ENCODE results near the gene ABI3.

The ABI3 gene

GRCh38 chr17:49239963-49240362 lies 29.5 kb downstream of the ABI3 start:
- H3K27me3 Mint-ChIP-seq, result peaks cover 0 to 7% of the 10 kb centered on the region in 2 donors
- no peak overlapping the region for H3K27ac Mint-ChIP-seq
- no peaks in the 10 kb centered on the region for H3K9me3 Mint-ChIP-seq
- no peak for DNase-seq
- H3K4me3 Mint-ChIP-seq, result no peak overlapping the region
- peaks cover 5% of the 10 kb centered on the region for H3K36me3 Mint-ChIP-seq (ENCODE audit: insufficient read depth)
- peaks cover 0 to 3% of the 10 kb centered on the region in 2 donors for H3K4me1 Mint-ChIP-seq (ENCODE audit: low read depth in 2 of 2)
- ATAC-seq (replicated peaks), result no peak

DNA sequence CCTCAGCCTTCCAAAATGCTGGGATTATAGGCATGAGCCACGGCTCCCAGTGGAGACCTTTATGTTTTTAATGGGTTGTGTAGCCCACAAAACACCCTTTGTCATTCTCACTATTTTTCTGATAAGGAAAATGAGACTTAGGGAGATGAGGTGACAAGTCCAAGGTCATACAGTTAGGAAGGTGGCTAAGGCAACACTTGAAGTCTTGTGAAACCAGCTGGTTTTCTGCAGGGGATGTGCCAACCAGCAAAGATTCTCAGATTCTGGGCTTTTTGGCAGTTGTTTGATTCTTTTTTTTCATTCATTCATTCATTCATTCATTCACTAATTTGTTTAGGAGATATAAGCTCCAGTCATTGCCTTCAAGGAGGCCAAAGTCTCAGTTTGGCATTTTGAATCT lies 30.1 kb downstream of the ABI3 start:
- DNase-seq, result no peak
- Mint-ChIP-seq H3K9me3 (no peaks in the 10 kb centered on the region), H3K36me3 (ENCODE audit: insufficient read depth) (peaks cover 5% of the 10 kb centered on the region), H3K4me1 (ENCODE audit: low read depth in 2 of 2) (peaks cover 0 to 1% of the 10 kb centered on the region in 2 donors), H3K4me3 (no peak overlapping the region), H3K27me3 (peaks cover 0 to 4% of the 10 kb centered on the region in 2 donors), H3K27ac (no peak overlapping the region)
- ATAC-seq (replicated peaks), result no peak

DNA sequence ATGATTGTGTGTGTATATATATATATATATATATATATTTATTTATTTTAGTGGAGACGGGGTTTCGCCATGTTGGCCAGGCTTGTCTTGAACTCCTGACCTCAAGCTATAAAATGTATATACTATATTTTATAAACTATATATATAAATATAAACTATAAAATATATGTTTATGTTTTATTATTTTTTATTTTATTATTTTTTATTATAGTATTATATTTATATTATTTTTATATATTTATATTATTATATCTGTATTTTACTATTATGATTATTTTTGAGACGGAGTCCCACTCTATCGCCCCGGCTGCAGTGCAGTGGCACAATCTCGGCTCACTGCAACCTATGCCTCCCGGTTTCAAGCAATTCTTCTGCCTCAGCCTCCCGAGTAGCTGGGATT lies 30.5 kb downstream of the ABI3 start:
- H3K4me1 Mint-ChIP-seq (ENCODE audit: low read depth in 2 of 2), result no peaks in the 10 kb centered on the region
- peaks cover 5% of the 10 kb centered on the region for H3K36me3 Mint-ChIP-seq (ENCODE audit: insufficient read depth)
- no peak overlapping the region for H3K4me3 Mint-ChIP-seq
- H3K27me3 Mint-ChIP-seq, result no peaks in the 10 kb centered on the region
- H3K9me3 Mint-ChIP-seq, result no peaks in the 10 kb centered on the region
- H3K27ac Mint-ChIP-seq, result no peak overlapping the region
- DNase-seq (no peak), ATAC-seq (replicated peaks) (no peak)

GRCh38 chr17:49241692-49242397 lies 31.3 kb downstream of the ABI3 start:
- H3K36me3 Mint-ChIP-seq (ENCODE audit: insufficient read depth), result peaks cover 5% of the 10 kb centered on the region
- H3K4me3 Mint-ChIP-seq, result no peak overlapping the region
- H3K27ac Mint-ChIP-seq, result no peak overlapping the region
- no peaks in the 10 kb centered on the region for H3K9me3 Mint-ChIP-seq
- ATAC-seq (replicated peaks), result no peak
- H3K4me1 Mint-ChIP-seq (ENCODE audit: low read depth in 2 of 2), result no peaks in the 10 kb centered on the region
- H3K27me3 Mint-ChIP-seq, result peaks cover 0 to 5% of the 10 kb centered on the region in 2 donors
- no peak for DNase-seq

GRCh38 chr17:49242813-49243212 lies 32.3 kb downstream of the ABI3 start:
- no peak for ATAC-seq (replicated peaks)

GRCh38 chr17:49244839-49245238 lies 34.3 kb downstream of the ABI3 start:
- ATAC-seq (replicated peaks), result no peak
- Mint-ChIP-seq H3K27ac (no peak overlapping the region), H3K4me1 (ENCODE audit: low read depth in 2 of 2) (no peaks in the 10 kb centered on the region)

More at GRCh38 chr17:49242813-49243212, 32.3 kb downstream of the ABI3 start:
- H3K4me3 Mint-ChIP-seq, result no peak overlapping the region
- no peak for DNase-seq
- H3K27ac Mint-ChIP-seq, result no peak overlapping the region
- H3K36me3 Mint-ChIP-seq (ENCODE audit: insufficient read depth), result peaks cover 9% of the 10 kb centered on the region
- H3K27me3 Mint-ChIP-seq, result peaks cover 1 to 13% of the 10 kb centered on the region in 2 donors
- H3K9me3 Mint-ChIP-seq, result no peaks in the 10 kb centered on the region
- H3K4me1 Mint-ChIP-seq (ENCODE audit: low read depth in 2 of 2), result no peaks in the 10 kb centered on the region

GRCh38 chr17:49247944-49248343 lies 37.4 kb downstream of the ABI3 start:
- no peak overlapping the region for H3K27ac Mint-ChIP-seq
- H3K4me3 Mint-ChIP-seq, result no peak overlapping the region
- DNase-seq (no peak), ATAC-seq (replicated peaks) (no peak)
- H3K36me3 Mint-ChIP-seq (ENCODE audit: insufficient read depth), result peaks cover 9% of the 10 kb centered on the region
- H3K9me3 Mint-ChIP-seq, result no peaks in the 10 kb centered on the region
- H3K27me3 Mint-ChIP-seq, result peaks cover 13 to 28% of the 10 kb centered on the region in 2 donors
- H3K4me1 Mint-ChIP-seq (ENCODE audit: low read depth in 2 of 2), result no peaks in the 10 kb centered on the region

More at GRCh38 chr17:49244839-49245238, 34.3 kb downstream of the ABI3 start:
- Mint-ChIP-seq H3K27me3 (peaks cover 13 to 28% of the 10 kb centered on the region in 2 donors), H3K36me3 (ENCODE audit: insufficient read depth) (peaks cover 9% of the 10 kb centered on the region), H3K9me3 (no peaks in the 10 kb centered on the region), H3K4me3 (no peak overlapping the region)
- no peak for DNase-seq

- peaks cover 7% of the 10 kb centered on the region for H3K36me3 Mint-ChIP-seq (ENCODE audit: insufficient read depth)
- no peak for DNase-seq
- H3K27me3 Mint-ChIP-seq, result peaks cover 13 to 28% of the 10 kb centered on the region in 2 donors
- no peak for ATAC-seq (replicated peaks)
- no peak overlapping the region for H3K4me3 Mint-ChIP-seq
- H3K4me1 Mint-ChIP-seq (ENCODE audit: low read depth in 2 of 2), result no peaks in the 10 kb centered on the region
- no peaks in the 10 kb centered on the region for H3K9me3 Mint-ChIP-seq
- no peak overlapping the region for H3K27ac Mint-ChIP-seq
Observed at GRCh38 chr17:49249292-49249794, 38.8 kb downstream of the ABI3 start.

DNA sequence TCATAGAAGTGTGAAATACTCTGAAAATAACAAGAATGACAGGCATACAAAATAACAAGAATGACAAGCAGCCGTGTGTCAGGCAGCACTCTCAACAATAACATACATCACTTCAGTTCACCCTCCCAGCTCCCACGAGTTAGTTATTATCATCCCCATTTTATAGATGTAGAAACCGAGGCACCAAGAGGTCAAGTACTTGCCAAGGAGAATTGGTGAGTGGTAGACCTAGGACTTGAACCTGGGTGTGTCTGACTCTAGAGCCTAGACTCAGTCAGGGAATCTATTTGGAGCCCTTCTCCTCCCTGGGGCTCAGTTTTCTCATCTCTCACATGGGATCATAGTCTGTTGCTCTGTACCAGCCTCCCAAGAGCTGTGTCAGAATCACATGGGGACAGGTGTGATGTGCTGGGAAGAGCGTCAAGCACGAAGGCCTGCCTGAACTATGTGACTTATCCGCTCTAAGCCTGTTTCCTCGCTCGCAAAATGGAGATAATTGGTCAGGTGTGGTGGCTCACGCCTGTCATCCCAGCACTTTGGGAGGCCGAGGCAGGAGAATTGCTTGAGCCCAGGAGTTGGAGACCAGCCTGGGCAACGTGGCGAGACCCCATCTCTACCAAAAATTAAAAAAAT lies 39.5 kb downstream of the ABI3 start:
- Mint-ChIP-seq H3K27me3 (peaks cover 13 to 28% of the 10 kb centered on the region in 2 donors), H3K4me1 (ENCODE audit: low read depth in 2 of 2) (no peaks in the 10 kb centered on the region), H3K27ac (no peak overlapping the region), H3K9me3 (no peaks in the 10 kb centered on the region), H3K36me3 (ENCODE audit: insufficient read depth) (peaks cover 4% of the 10 kb centered on the region), H3K4me3 (no peak overlapping the region)
- no peak for ATAC-seq (replicated peaks)
- no peak for DNase-seq

- peaks cover 1% of the 10 kb centered on the region for H3K36me3 Mint-ChIP-seq (ENCODE audit: insufficient read depth)
- peaks cover 13 to 20% of the 10 kb centered on the region in 2 donors for H3K27me3 Mint-ChIP-seq
- H3K4me3 Mint-ChIP-seq, result no peak overlapping the region
- DNase-seq, result no peak
- H3K9me3 Mint-ChIP-seq, result no peaks in the 10 kb centered on the region
- no peak for ATAC-seq (replicated peaks)
- H3K4me1 Mint-ChIP-seq (ENCODE audit: low read depth in 2 of 2), result no peaks in the 10 kb centered on the region
- no peak overlapping the region for H3K27ac Mint-ChIP-seq
Observed at GRCh38 chr17:49252148-49252695, 41.7 kb downstream of the ABI3 start.

- DNase-seq (no peak), ATAC-seq (replicated peaks) (no peak)
- no peak overlapping the region for H3K4me3 Mint-ChIP-seq
- H3K36me3 Mint-ChIP-seq (ENCODE audit: insufficient read depth), result no peaks in the 10 kb centered on the region
- H3K9me3 Mint-ChIP-seq, result no peaks in the 10 kb centered on the region
- H3K4me1 Mint-ChIP-seq (ENCODE audit: low read depth in 2 of 2), result no peaks in the 10 kb centered on the region
- no peak overlapping the region for H3K27ac Mint-ChIP-seq
- peaks cover 5 to 6% of the 10 kb centered on the region in 2 donors for H3K27me3 Mint-ChIP-seq
Observed at GRCh38 chr17:49254066-49254465, 43.6 kb downstream of the ABI3 start.

GRCh38 chr17:49255125-49255524 lies 44.6 kb downstream of the ABI3 start:
- Mint-ChIP-seq H3K4me1 (ENCODE audit: low read depth in 2 of 2) (no peaks in the 10 kb centered on the region), H3K9me3 (no peaks in the 10 kb centered on the region), H3K27ac (no peak overlapping the region), H3K27me3 (no peaks in the 10 kb centered on the region), H3K36me3 (ENCODE audit: insufficient read depth) (no peaks in the 10 kb centered on the region), H3K4me3 (no peak overlapping the region)
- DNase-seq (no peak), ATAC-seq (replicated peaks) (no peak)

DNA sequence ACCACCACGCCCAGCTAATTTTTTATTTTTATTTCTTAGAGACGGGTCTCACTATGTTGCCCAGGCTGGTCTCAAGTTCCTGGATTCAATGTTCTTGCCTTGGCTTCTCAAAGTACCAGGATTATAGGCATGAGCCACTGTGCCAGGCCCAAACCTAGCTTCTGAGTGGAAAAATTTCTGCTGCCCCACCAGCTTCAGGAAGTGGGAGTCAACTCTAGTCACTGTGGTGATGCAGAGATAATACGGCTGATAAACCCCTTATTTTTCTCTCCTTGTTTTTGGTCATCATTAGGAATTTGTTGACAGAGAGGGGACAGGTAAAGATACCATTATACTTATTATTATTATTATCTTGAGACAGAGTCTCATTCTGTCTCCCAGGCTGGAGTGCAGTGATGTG lies 47.9 kb downstream of the ABI3 start:
- DNase-seq (no peak), ATAC-seq (replicated peaks) (no peak)
- Mint-ChIP-seq H3K4me3 (peak overlapping the region in 1 of 2 donors; percentile 83), H3K27ac (no peak overlapping the region), H3K36me3 (ENCODE audit: insufficient read depth) (no peaks in the 10 kb centered on the region), H3K27me3 (no peaks in the 10 kb centered on the region), H3K4me1 (ENCODE audit: low read depth in 2 of 2) (peaks cover 7 to 8% of the 10 kb centered on the region in 2 donors), H3K9me3 (no peaks in the 10 kb centered on the region)

- Mint-ChIP-seq H3K9me3 (no peaks in the 10 kb centered on the region), H3K4me1 (ENCODE audit: low read depth in 2 of 2) (peaks cover 7 to 8% of the 10 kb centered on the region in 2 donors), H3K27me3 (peaks cover 0 to 4% of the 10 kb centered on the region in 2 donors), H3K27ac (peak overlapping the region in 1 of 2 donors; percentile 57), H3K36me3 (ENCODE audit: insufficient read depth) (no peaks in the 10 kb centered on the region), H3K4me3 (peak overlapping the region; percentile 79 to 83)
- DNase-seq, result no peak
- no peak for ATAC-seq (replicated peaks)
Observed at GRCh38 chr17:49259663-49260010, 49.1 kb downstream of the ABI3 start.

All from effector memory CD8-positive, alpha-beta T cell (primary cell).